HepG2 (cell line): ENCODE data around the gene DUOXA1. TPM values are rescaled to one million over a fixed set of nuclear protein-coding genes. Genes with fewer than 3 reads are reported as not detected.

Source experiments
- ATAC-seq: fragments of 200-7000 bp; cut with Tn5 transposase; 3 replicates; pipeline ENCODE4 v1.9.1; 2020; ENCODE audit warnings: mild to moderate bottlenecking, moderate library complexity
- BruUV-seq: library from RNA; stranded (reverse); fragments of 400-500 nt; replicated peaks from 2 replicates; lab custom pipeline; 2021; lab: Mats Ljungman, UMichigan
- CTCF ChIA-PET: fragments of 300-600 bp; formaldehyde crosslinking; extraction: SDS; loops from one replicate; lab custom pipeline; 2021; ENCODE audit warnings: low total read pairs, inconsistent platforms, low intra/inter-chr PET ratio; lab: Yijun Ruan, JAX
- POLR2A ChIA-PET: fragments of 350-600 bp; sonication (Branson Sonifier 250); formaldehyde crosslinking; loops from one replicate; lab custom pipeline; 2020; ENCODE audit warnings: antibody characterized with exemption, inconsistent platforms; lab: Yijun Ruan, JAX
- DNase-seq: peaks from one replicate; pipeline ENCODE4 v3.0.0-alpha.2; 2015; ENCODE audit warnings: low spot score
- FAIRE-seq: peaks from 3 replicates; lab custom pipeline; 2011; peaks lifted over from hg19 to GRCh38; lab: Jason Lieb, UNC
- H2AFZ ChIP-seq: one replicate; pipeline ENCODE4 v1.6.1; 2011; ENCODE audit warnings: low read length, inconsistent platforms
- H3K27ac ChIP-seq: fragments of 300-600 bp; 3 replicates; pipeline ENCODE4 v1.8.0; 2011; ENCODE audit warnings: mixed run types, mild to moderate bottlenecking, mixed read lengths, low read length, inconsistent platforms; ENCODE audit not compliant: insufficient read depth; ENCODE audit errors: extremely low read length
- H3K27me3 ChIP-seq, 2 experiments: fragments of 200-600 bp in 1 of 2; 2 replicates in 1 of 2; 3 replicates in 1 of 2; pipeline versions ENCODE4 v1.6.0 to v1.8.0; 2011; ENCODE audit warnings: low read length in 2 of 2, mild to moderate bottlenecking in 2 of 2, moderate library complexity in 2 of 2, inconsistent platforms in 1 of 2; ENCODE audit not compliant: insufficient read depth in 2 of 2, control insufficient read depth in 1 of 2
- H3K36me3 ChIP-seq, 2 experiments: fragments of 200-600 bp in 1 of 2; replicated peaks in 1 of 2; 2 replicates in 1 of 2; 3 replicates in 1 of 2; pipeline versions ENCODE4 v1.5.1 to v1.8.0; 2011; ENCODE audit warnings: low read length in 2 of 2, inconsistent platforms in 1 of 2; ENCODE audit not compliant: insufficient read depth in 2 of 2, control insufficient read depth in 1 of 2
- H3K4me1 ChIP-seq: 2 replicates; pipeline ENCODE4 v1.5.1; 2012; ENCODE audit warnings: low read length, inconsistent platforms; ENCODE audit not compliant: insufficient read depth
- H3K4me2 ChIP-seq: 2 replicates; pipeline ENCODE4 v1.6.0; 2011; ENCODE audit warnings: low read depth, low read length, inconsistent platforms
- H3K4me3 ChIP-seq, 3 experiments: fragments of 200-600 bp in 1 of 3; sonication (generic), shearing (Covaris generic) in 1 of 3; replicated peaks in 1 of 3; 2 replicates each; pipeline ENCODE4 v1.5.1; 2011 to 2016; ENCODE audit warnings: low read length in 3 of 3, inconsistent platforms in 2 of 3, low read depth in 2 of 3, mild to moderate bottlenecking in 2 of 3, control low read depth in 1 of 3, mixed read lengths in 1 of 3; ENCODE audit not compliant: insufficient read depth in 1 of 3
- H3K79me2 ChIP-seq: one replicate; pipeline ENCODE4 v1.6.1; 2011; ENCODE audit warnings: low read length, inconsistent platforms; ENCODE audit not compliant: insufficient read depth
- H3K9ac ChIP-seq: 2 replicates; pipeline ENCODE4 v1.6.0; 2011; ENCODE audit warnings: mild to moderate bottlenecking, low read depth, low read length, inconsistent platforms; ENCODE audit not compliant: insufficient read depth
- H3K9me3 ChIP-seq: 2 replicates; pipeline ENCODE4 v1.5.1; 2012; ENCODE audit warnings: mild to moderate bottlenecking, low read length
- H4K20me1 ChIP-seq: 2 replicates; pipeline ENCODE4 v1.6.0; 2011; ENCODE audit warnings: inconsistent platforms, mild to moderate bottlenecking, low read length, moderate library complexity; ENCODE audit not compliant: insufficient read depth
- ARID2 ChIP-seq: sonication (generic); formaldehyde crosslinking; IDR thresholded peaks from 2 replicates; pipeline ENCODE4 v1.8.1; 2022; ENCODE audit warnings: mild to moderate bottlenecking, missing genetic modification reagents, borderline replicate concordance
- FOXC1 ChIP-seq: sonication (generic); formaldehyde crosslinking; IDR thresholded peaks from 2 replicates; pipeline ENCODE4 v1.8.0; 2022; ENCODE audit warnings: mild to moderate bottlenecking, missing genetic modification reagents, borderline replicate concordance
- NR2F1 ChIP-seq, 2 experiments: fragments of 450-650 bp in 1 of 2; formaldehyde crosslinking in 1 of 2; IDR thresholded peaks; 2 replicates each; pipeline versions ENCODE4 v1.5.0 to v1.6.1; 2016 to 2020; ENCODE audit warnings: mild to moderate bottlenecking in 1 of 2, missing compliant biosample characterization in 1 of 2, missing genetic modification reagents in 1 of 2, moderate library complexity in 1 of 2
- ZIK1 ChIP-seq: sonication (generic); formaldehyde crosslinking; IDR thresholded peaks from 2 replicates; pipeline ENCODE4 v1.5.0; 2020; ENCODE audit warnings: mild to moderate bottlenecking, low read depth, missing genetic modification reagents, borderline replicate concordance
- WGBS: methylation state at CpG from one replicate; pipeline ENCODE4 v1.1.6; 2017; ENCODE audit warnings: low lambda C conversion rate; 5-methylcytosine and 5-hydroxymethylcytosine counted together
- in situ Hi-C: cut with HindIII; loops from 2 replicates; pipeline ENCODE4 v1.10.0; 2017; ENCODE audit warnings: low pct_unique_long_range_greater_than_20kb; ENCODE audit not compliant: extremely low pct_ligation_motif_present
- intact Hi-C: fragments of 100-400 bp; cut with micrococcal nuclease; formaldehyde crosslinking; loops from one replicate; pipeline ENCODE4 v1.10.0; 2022; ENCODE audit not compliant: unreplicated experiment
- polyA plus RNA-seq, 8 experiments: library from polyadenylated mRNA; depleted of rRNA in 3 of 8; stranded (reverse) in 7 of 8; unstranded in 1 of 8; fragments of >200 nt; fragmentation: Illumina TruSeq in 4 of 8; extraction: Trizol in 4 of 8; gene quantifications; 2 replicates each; pipeline versions ENCODE4 v1.2.1 to v1.2.3, GENCODE V29; 2011 to 2016; ENCODE audit warnings: low read depth in 4 of 8, missing spikeins in 1 of 8, mixed read lengths in 1 of 8; ENCODE audit not compliant: insufficient read depth in 1 of 8
- total RNA-seq, 5 experiments: library from RNA; depleted of rRNA; stranded (reverse); fragments of >200 nt; fragmentation: Illumina TruSeq; extraction: Trizol; gene quantifications; 2 replicates each; pipeline ENCODE4 v1.2.3, GENCODE V29; 2016; ENCODE audit warnings: low read depth in 1 of 5
- TF ChIP-seq, protein P1 (sequence below): sonication (generic); formaldehyde crosslinking; IDR thresholded peaks from 2 replicates; pipeline ENCODE4 v1.4.0; 2020; ENCODE audit warnings: missing genetic modification reagents; ENCODE audit errors: not compliant biosample characterization
- TF ChIP-seq, protein P2 (sequence below): sonication (generic); formaldehyde crosslinking; IDR thresholded peaks from 2 replicates; pipeline ENCODE4 v1.5.0; 2020; ENCODE audit warnings: mild to moderate bottlenecking, missing genetic modification reagents

DUOXA1 gene
- total and polyA plus RNA-seq, 2 of the 13 experiments (the other 11 are each of a cell fraction or from before 2014, with no cell fraction given) = not detected

DNA sequence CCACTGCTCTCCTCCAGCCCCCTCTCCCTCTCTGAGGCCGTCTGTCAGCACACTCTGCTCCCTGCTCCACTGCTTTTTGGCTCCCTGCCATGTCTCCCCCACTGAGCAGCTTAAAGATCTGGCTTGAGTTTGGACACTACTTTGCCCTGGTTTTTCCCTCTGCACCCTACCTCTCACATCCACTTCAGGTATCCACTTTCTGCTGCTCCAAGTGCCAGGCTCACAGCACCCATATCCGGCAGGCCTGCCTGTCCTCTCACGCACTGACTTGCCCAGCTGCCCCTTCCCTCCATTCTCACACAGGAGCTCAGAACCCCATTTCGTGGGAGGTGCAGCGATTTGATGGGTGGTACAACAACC lies 3.9 kb upstream of the DUOXA1 start:
- no peak overlapping the region for H3K4me2 ChIP-seq
- CTCF ChIA-PET = no interaction called here
- H4K20me1 ChIP-seq = no peaks in the 10 kb centered on the region
- FAIRE-seq (no peak), DNase-seq (no peak)
- H2AFZ ChIP-seq = no peak overlapping the region
- no peak overlapping the region for H3K9ac ChIP-seq
- POLR2A ChIA-PET = no interaction called here
- no peak overlapping the region for H3K4me3 ChIP-seq
- 39% methylated on average over 5 of the region's 5 CpGs for WGBS
- TF ChIP-seq ARID2 (CRISPR knock-in tag) (no peak), NR2F1 (CRISPR knock-in tag; IDR thresholded peaks at IDR 0.05) (no peak), FOXC1 (CRISPR knock-in tag) (no peak), ZIK1 (CRISPR knock-in tag) (no peak)
- TF ChIP-seq, protein P1, sequence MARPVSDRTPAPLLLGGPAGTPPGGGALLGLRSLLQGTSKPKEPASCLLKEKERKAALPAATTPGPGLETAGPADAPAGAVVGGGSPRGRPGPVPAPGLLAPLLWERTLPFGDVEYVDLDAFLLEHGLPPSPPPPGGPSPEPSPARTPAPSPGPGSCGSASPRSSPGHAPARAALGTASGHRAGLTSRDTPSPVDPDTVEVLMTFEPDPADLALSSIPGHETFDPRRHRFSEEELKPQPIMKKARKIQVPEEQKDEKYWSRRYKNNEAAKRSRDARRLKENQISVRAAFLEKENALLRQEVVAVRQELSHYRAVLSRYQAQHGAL (CRISPR knock-in tag) = no peak
- TF ChIP-seq, protein P2, sequence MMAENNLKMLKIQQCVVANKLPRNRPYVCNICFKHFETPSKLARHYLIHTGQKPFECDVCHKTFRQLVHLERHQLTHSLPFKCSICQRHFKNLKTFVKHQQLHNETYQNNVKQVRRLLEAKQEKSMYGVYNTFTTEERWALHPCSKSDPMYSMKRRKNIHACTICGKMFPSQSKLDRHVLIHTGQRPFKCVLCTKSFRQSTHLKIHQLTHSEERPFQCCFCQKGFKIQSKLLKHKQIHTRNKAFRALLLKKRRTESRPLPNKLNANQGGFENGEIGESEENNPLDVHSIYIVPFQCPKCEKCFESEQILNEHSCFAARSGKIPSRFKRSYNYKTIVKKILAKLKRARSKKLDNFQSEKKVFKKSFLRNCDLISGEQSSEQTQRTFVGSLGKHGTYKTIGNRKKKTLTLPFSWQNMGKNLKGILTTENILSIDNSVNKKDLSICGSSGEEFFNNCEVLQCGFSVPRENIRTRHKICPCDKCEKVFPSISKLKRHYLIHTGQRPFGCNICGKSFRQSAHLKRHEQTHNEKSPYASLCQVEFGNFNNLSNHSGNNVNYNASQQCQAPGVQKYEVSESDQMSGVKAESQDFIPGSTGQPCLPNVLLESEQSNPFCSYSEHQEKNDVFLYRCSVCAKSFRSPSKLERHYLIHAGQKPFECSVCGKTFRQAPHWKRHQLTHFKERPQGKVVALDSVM (CRISPR knock-in tag) = no peak
- TF ChIP-seq, all 625 proteins: peak for 0
- Histone ChIP-seq H3K36me3 (no peaks in the 10 kb centered on the region), H3K9me3 (no peaks in the 10 kb centered on the region), H3K27ac (no peak overlapping the region), H3K27me3 (peaks cover 4 to 18% of the 10 kb centered on the region in 2 experiments; a peak in 4 of 5 replicates), H3K4me1 (peaks cover 25% of the 10 kb centered on the region), H3K79me2 (no peaks in the 10 kb centered on the region)
- intact Hi-C loops = no loop called here
- no peak for ATAC-seq
- in situ Hi-C loops = no loop called here
- BruUV-seq = no TSS peak
